ENCODE measurements around the gene STX3. TPM values are rescaled to one million over a fixed set of nuclear protein-coding genes. Genes with fewer than 3 reads are reported as not detected.

Gene STX3
- total and polyA plus RNA-seq, 2 of the 4 experiments (the other 2 are of a cell fraction) = 5.0 to 5.4 TPM

DNA sequence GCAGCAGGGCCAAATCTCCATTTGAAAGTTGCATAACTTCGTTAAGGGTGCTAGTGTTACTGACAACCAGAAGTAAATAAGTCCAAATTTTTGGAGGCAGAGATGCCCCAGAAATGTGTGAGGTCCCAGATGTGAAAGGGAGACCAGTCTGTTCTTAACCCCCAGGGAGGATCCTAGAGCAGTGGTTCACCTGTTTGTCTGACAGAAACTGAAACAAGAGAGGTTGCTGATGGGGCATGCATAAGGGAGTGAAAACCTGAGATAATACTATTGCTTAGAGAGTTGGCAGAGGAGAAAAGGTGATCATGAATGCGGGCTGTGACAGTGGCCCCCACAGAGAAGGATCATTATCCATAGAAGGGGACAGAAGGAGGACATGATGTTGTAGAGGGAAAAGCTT is 86.3 kb downstream of the STX3 start:
- H2BK20ac ChIP-seq (ENCODE audit: low read depth, low read length) = no peak overlapping the region
- no peaks in the 10 kb centered on the region; the same call in 1 of the 2 replicates for H3K27me3 ChIP-seq (ENCODE audit: control insufficient read depth, insufficient read depth, low read length)
- no peak overlapping the region for H2BK120ac ChIP-seq (ENCODE audit: low read depth, low read length)
- no peaks in the 10 kb centered on the region for H3K4me1 ChIP-seq (ENCODE audit: control insufficient read depth, insufficient read depth, low read length)
- H3K18ac ChIP-seq (ENCODE audit: low read depth, low read length) = no peak overlapping the region
- intact Hi-C loops (cut with micrococcal nuclease) (no loop called here), dilution Hi-C loops (cut with HindIII; ENCODE audit: low sequenced_read_pairs, unreplicated experiment) (no loop called here), in situ Hi-C loops (cut with MboI; ENCODE audit: low sequenced_read_pairs) (loop anchor here (25.0 kb wide), 1 partner anchor 346 kb away; the partner anchor contains the start of gene MS4A6A)
- H3K4ac ChIP-seq (ENCODE audit: low read depth, low read length) = no peak overlapping the region
- no peak overlapping the region for H3K27ac ChIP-seq (ENCODE audit: insufficient read depth, low read length)
- no peak overlapping the region for H4K91ac ChIP-seq (ENCODE audit: insufficient read depth, low read depth, low read length)
- WGBS, 2 experiments (ENCODE audit: extremely low coverage in 2 of 2, insufficient read length in 1 of 2) = 52% methylated on average over 2 of the region's 2 CpGs; no CpG with 5 or more reads in 1 of the 2 experiments
- CTCF ChIA-PET = no interaction called here
- no peak for TF ChIP-seq CEBPB (IDR thresholded peaks at IDR 0.05; ENCODE audit: low read depth, low read length)
- no peak for TF ChIP-seq BHLHE40 (IDR thresholded peaks at IDR 0.05; ENCODE audit: low read depth, low read length)
- TF ChIP-seq, protein P1, sequence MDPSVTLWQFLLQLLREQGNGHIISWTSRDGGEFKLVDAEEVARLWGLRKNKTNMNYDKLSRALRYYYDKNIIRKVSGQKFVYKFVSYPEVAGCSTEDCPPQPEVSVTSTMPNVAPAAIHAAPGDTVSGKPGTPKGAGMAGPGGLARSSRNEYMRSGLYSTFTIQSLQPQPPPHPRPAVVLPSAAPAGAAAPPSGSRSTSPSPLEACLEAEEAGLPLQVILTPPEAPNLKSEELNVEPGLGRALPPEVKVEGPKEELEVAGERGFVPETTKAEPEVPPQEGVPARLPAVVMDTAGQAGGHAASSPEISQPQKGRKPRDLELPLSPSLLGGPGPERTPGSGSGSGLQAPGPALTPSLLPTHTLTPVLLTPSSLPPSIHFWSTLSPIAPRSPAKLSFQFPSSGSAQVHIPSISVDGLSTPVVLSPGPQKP (IDR thresholded peaks at IDR 0.05; ENCODE audit: borderline replicate concordance, low read depth, low read length) = no peak
- TF ChIP-seq POLR2A (IDR thresholded peaks at IDR 0.05; ENCODE audit: low read depth, low read length) = no peak
- TF ChIP-seq, protein P2, sequence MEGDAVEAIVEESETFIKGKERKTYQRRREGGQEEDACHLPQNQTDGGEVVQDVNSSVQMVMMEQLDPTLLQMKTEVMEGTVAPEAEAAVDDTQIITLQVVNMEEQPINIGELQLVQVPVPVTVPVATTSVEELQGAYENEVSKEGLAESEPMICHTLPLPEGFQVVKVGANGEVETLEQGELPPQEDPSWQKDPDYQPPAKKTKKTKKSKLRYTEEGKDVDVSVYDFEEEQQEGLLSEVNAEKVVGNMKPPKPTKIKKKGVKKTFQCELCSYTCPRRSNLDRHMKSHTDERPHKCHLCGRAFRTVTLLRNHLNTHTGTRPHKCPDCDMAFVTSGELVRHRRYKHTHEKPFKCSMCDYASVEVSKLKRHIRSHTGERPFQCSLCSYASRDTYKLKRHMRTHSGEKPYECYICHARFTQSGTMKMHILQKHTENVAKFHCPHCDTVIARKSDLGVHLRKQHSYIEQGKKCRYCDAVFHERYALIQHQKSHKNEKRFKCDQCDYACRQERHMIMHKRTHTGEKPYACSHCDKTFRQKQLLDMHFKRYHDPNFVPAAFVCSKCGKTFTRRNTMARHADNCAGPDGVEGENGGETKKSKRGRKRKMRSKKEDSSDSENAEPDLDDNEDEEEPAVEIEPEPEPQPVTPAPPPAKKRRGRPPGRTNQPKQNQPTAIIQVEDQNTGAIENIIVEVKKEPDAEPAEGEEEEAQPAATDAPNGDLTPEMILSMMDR (conservative IDR thresholded peaks at IDR 0.05; ENCODE audit: low read depth, low read length) = no peak
- TF ChIP-seq MXI1 (IDR thresholded peaks at IDR 0.05; ENCODE audit: borderline replicate concordance, low read depth, low read length) = no peak
- no peak overlapping the region for H2BK15ac ChIP-seq (ENCODE audit: low read depth, low read length)
- no peak overlapping the region for H3K9ac ChIP-seq (ENCODE audit: low read depth, low read length)
- H4K5ac ChIP-seq (ENCODE audit: low read depth, low read length) = no peak overlapping the region
- H3K9me1 ChIP-seq (ENCODE audit: insufficient read depth, low read length) = no peaks in the 10 kb centered on the region
- POLR2A ChIA-PET (ENCODE audit: unreplicated experiment) = no interaction called here
- no peaks in the 10 kb centered on the region for H3K9me3 ChIP-seq (ENCODE audit: control insufficient read depth, insufficient read depth, low read length)
- DNase-seq (no peak), ATAC-seq (ENCODE audit: low read depth) (no peak)
- H4K20me1 ChIP-seq (ENCODE audit: insufficient read depth, low read length) = no peaks in the 10 kb centered on the region
- H3K4me2 ChIP-seq (ENCODE audit: low read depth, low read length) = no peak overlapping the region
- H3K79me1 ChIP-seq (ENCODE audit: low read depth in 1 of 2, low read length in 2 of 2) = no peaks in the 10 kb centered on the region
- no TSS peak for BruUV-seq (replicated peaks)
- no peak overlapping the region for H2AFZ ChIP-seq (replicated peaks; ENCODE audit: low read length, poor library complexity)
- H3K56ac ChIP-seq (ENCODE audit: extremely low read depth, insufficient read depth, low read length) = no peak overlapping the region
- H2BK5ac ChIP-seq (ENCODE audit: low read depth, low read length, poor library complexity, severe bottlenecking) = no peak overlapping the region
- no peak overlapping the region for H3K14ac ChIP-seq (replicated peaks; ENCODE audit: low read depth, low read length)
- H3K36me3 ChIP-seq (ENCODE audit: control insufficient read depth, insufficient read depth, low read length) = no peaks in the 10 kb centered on the region
- no peak overlapping the region for H3K4me3 ChIP-seq (ENCODE audit: insufficient read depth, low read depth, low read length)
- H3K23ac ChIP-seq (ENCODE audit: low read depth, low read length) = no peak overlapping the region
- no peak overlapping the region for H4K8ac ChIP-seq (ENCODE audit: low read depth in 2 of 2, low read length in 2 of 2)
- H2AK9ac ChIP-seq (replicated peaks; ENCODE audit: low read depth, low read length, poor library complexity) = no peak overlapping the region
- no peak overlapping the region for H2AK5ac ChIP-seq (ENCODE audit: low read depth, low read length)
